Femur (tissue), 1 donor: ENCODE data around the gene PGAP2.
"Not testable (repeated sequence)": the region's sequence is repeated elsewhere in the genome, so short reads cannot be mapped to it uniquely, and the experiment has no call there.

Experiments used
- DNase-seq: peaks from one replicate; pipeline ENCODE4 v3.0.0-alpha.2; 2017

PGAP2 gene

DNA sequence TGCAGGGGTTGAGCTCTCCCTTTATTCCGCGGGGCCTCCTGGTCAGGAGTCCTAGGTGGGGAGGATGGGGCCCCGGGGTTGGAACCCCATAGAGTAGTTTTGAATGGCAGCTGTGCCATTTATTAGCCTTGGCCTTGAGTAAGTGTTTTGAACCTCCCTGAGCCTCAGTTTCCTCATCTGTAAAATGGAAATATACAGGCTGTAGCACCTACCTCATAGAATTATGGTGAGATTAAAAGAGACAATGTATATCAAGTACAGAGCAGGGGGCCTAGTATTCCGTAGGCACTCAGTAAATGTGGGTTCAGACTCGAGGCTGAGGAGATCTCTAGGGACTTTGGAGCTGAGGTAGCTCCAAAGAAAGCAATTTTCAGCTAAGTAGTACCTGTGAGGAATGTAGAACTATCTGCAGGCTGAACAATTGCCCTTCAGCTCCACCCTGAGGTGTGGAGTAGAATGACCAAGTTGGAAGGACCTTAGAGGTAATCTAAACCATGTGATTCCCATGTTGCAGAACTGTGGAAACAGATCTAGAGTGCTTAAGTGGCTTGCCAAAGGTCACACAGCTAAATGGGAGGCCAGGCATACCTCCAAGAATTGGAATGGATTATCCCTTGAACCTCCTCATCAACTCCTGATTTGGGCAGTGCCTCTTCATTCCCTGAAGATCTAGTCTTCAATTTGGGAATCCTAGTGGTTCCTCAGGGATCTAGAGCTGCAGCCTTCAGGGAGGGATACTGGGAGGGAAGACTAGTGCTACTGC is 682 bp downstream of the PGAP2 start:
- DNase-seq = no peak

DNA sequence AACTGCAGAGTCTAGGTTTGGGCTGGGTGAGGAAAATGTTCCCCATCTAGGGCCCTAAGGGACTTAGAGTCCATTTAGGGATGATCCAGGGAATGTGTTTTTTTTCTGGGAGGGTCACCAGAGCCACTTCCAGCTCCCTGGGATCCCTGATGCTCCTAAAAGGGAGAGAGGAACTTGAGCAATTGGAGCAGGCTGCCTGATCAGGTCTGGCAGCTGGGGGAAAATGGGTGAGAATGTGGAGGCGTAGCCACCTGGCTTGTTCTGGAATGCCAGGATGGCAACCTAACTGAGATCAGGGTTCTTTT is 1.2 kb downstream of the PGAP2 start:
- DNase-seq = no peak

DNA sequence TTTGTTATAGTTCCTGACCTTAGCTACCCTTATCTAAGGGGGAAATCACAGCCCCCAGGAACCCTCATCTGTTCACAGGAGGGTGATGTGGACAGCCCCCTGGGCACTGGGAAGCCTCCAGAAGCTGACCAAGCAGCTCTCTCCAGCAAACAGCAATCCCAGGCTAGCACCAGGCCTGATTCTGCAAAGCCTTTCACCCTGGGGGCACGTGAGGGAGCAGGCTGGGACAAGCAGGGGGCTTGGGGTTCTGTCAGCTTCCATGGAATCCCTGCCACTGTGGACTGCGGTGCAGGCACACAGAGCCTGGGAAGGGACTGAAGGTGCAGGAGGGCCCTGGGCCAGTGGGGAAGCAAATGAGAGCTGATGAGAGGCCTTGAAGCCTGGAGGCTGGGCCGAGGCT is 2.1 kb downstream of the PGAP2 start:
- DNase-seq = no peak

DNA sequence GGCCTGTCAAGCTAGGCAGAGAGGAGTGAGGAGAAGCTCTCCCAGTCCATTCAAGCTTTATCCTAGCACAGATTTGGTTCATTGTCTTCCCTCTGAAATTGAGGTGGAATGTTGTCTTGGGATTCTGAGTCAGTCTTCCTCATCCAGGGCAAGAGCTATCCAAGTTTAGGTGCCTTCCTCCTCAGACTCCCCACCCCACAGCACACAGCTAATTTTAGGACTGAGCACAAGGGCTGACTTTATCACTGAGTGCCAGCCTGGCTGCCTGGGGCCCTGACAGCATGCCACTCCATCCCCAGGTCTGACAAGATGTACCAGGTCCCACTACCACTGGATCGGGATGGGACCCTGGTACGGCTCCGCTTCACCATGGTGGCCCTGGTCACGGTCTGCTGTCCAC is 2.6 kb downstream of the PGAP2 start:
- DNase-seq = no peak

DNA sequence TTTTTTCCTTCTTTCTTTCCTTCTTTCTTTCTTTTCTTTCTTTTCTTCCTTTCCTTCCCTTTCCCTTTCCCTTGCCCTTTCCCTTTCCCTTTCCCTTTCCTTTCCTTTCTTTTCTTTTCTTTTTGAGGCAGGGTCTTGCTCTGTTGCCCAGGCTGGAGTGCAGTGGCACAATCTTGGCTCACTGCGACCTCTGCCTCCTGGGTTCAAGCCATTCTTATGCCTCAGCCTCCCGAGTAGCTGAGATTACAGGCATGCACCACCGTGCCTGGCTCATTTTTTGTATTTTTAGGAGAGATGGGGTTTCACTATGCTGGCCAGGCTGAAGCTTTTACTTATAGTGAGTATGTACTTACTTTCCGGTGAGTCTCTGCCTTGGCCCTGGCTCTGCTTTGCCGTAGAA is 6.5 kb downstream of the PGAP2 start:
- not testable (repeated sequence) for DNase-seq

DNA sequence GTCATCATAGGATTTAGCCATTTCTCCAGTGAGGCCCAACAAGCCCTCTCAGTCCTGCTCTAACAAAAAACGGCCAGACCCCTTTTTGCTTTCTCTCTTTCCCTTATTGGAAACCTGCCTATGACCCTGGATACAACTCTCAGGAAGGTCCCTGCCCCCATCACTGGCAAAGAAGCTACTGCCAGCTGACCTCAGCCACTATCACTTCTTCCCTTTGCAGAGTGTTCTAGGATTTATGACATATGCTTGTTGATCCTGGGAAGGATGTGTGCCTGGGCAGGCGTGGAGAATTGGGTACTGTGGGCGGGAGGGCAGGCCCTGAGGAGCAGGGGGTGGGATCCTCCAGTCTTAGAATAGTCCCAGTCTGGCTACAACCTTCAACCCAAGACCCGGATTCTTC is 7.5 kb downstream of the PGAP2 start:
- no peak for DNase-seq

DNA sequence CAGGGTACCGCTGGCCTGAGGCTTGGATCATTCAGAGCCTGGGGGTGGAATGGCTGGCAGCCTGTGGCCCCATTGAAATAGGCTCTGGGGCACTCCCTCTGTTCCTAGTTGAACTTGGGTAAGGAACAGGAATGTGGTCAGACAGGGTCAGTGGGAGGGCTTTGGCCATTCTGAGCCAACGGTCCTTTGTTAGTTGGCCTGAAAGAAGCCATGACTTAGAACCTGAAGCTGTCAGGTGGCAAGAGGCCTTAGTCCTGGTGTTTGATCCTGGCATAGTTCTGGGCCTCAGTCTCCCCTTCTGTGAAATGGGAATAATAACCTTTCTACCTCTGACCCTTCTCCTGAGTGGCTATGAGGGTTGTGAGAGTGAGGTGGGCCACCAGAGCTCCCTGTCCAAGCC is 8.3 kb downstream of the PGAP2 start:
- no peak for DNase-seq

DNA sequence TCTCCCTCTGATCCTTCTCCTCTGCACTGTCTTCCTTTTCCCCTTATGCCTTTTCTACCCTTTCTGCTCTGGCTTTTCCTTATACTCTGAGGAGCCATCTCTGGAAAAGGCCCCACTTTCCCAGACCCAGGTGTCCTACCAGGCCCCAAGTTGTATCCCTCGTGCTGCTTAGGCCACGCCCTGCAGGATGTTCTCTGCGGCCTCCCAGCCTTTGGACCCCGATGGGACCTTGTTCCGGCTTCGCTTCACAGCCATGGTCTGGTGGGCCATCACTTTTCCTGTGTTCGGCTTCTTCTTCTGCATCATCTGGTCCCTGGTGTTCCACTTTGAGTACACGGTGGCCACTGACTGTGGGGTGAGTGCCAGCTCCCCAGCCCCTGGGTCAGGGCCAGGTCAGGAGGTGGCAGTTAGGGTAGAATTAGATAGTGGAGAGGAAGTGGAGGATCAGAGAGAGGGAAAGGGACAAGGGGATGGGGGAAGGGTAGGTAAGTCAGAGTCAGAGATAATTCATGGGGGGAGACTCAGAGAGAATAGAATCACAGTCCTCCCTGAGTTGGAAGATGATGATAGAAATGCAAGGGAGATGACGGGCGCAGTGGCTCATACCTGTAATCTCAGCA is 8.9 kb downstream of the PGAP2 start:
- no peak for DNase-seq

DNA sequence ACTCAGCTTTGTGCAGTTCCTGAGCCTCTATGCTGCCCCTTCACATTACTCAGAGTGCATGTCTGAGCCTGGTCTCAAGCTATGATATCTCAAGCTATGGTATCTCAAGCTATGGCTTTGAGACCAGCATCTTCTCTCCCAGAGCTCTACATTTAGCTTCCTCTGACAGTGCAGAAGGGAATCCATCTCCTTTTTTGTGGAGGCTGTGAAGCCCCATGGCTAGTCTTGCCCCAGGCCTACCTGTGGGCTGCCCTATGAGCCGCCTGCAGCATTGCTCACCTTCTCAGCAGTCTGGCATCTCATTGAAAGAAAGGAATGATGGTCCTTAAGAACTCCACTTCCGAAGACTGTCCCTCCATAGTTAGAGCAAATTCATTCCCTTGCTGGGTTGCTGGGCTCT is 12.6 kb downstream of the PGAP2 start:
- no peak for DNase-seq

DNA sequence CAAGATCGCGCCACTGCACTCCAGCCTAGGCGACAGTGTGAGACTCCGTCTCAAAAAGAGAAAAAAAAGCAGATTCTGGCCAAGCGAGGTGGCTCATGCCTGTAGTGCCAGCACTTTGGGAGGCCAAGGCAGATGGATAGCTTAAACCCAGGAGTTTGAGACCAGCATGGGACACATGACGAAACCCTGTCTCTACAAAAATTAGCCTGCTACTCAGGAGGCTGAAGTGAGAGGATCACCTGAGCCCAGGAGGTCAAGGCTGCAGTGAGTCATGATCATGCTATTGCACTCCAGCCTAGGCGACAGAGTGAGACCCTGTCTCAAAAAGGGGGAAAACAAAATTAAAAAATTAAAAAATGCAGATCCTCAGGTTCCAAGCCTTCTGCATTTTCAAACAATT is 14.0 kb downstream of the PGAP2 start:
- no peak for DNase-seq

DNA sequence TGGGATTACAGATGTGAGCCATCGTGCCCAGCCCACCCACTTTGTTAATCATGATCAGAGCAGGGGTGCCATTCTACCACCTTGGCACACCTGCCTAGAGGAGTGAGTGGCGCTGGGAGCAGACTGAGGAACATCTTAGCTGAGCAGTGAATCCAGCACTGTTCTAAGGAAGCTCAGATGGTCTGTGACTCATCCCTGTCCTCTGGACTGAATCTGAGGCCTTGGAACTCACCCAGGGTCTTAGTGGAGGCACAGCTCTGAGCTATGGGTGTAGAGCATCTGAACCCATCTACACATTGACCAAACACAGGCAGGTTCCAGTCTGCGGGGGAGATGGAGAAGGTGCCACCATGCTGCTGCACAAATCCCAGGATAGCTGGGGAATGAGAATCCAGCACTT is 14.9 kb downstream of the PGAP2 start:
- DNase-seq = no peak

DNA sequence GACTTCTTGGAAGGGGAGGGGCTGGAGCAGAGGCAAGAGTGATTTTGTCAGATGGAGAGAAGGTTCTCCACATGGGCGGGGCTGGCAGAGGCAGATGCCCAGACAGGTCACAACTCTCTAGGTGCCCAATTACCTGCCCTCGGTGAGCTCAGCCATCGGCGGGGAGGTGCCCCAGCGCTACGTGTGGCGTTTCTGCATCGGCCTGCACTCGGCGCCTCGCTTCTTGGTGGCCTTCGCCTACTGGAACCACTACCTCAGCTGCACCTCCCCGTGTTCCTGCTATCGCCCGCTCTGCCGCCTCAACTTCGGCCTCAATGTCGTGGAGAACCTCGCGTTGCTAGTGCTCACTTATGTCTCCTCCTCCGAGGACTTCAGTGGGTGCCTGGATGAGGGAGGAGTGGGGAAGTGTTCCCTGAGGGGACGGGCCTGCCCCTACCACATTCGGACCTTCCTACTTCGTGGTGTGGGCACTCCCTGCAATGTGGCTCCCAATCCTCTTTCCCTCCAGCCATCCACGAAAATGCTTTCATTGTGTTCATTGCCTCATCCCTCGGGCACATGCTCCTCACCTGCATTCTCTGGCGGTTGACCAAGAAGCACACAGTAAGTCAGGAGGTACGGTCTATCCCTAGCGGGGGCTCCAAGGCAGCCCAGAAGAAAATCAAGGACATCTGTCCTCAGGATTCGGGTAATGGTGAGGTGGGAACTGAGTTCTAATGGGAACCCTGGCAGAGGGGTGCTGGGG is 15.6 kb downstream of the PGAP2 start:
- DNase-seq = no peak

DNA sequence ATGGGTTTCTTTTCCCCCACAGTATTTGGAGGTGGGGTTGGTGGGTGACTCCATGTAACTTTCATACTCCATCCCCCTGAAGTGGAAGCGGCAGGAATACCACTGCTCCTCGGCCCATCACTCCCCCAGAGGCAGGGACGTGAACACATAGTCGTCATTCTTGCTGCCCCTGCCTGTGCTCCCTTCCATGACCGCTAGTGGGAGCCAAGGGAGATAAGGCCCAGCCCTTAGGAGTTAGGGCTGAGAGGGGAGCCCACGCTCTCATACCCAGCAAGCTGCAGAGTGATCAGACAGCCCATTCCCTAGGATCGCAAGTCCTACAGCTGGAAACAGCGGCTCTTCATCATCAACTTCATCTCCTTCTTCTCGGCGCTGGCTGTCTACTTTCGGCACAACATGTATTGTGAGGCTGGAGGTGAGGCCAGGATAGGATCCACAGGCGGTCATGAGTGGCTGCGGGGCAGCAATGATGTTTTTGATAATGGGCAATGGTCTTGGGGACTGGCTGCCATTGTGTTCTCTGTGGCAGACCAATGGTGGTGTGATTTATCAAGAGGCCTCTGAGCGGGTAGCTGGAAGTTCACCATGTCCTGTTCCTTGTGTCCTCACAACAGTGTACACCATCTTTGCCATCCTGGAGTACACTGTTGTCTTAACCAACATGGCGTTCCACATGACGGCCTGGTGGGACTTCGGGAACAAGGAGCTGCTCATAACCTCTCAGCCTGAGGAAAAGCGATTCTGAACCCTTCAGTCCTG is 16.5 kb downstream of the PGAP2 start:
- peak; percentile 42 for DNase-seq

DNA sequence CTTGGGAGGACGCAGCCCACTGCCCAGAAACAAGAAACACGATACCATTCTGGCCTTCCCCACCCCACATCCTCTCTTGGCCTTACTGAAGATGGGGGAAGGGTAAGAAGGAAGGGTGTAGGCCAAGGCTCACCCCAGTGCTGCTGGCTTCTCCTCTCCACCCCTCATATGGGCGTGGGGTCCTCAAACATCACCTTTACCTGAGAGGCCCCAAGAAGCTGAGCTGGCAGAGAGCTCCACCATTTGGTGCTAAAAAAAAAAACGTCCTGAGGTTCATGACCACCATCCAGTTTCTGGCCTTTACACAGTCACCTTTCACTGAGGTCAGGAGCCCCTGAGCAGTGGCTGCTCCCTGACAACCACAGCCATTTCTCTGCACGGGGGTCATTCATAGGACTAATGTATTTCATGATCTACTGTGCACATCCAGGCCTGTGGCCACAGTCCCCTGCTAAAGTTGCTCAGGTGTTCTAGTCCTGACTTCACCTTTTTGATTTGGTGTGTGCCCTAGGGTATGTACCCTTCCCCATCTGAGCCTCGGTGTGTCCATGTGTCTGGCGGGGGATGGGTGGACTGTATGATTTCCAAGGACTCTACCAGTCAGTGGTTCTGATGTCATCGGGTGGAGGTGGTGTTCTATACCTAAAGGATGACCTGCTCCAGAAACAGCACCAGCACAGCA is 17.3 kb downstream of the PGAP2 start:
- DNase-seq = no peak

DNA sequence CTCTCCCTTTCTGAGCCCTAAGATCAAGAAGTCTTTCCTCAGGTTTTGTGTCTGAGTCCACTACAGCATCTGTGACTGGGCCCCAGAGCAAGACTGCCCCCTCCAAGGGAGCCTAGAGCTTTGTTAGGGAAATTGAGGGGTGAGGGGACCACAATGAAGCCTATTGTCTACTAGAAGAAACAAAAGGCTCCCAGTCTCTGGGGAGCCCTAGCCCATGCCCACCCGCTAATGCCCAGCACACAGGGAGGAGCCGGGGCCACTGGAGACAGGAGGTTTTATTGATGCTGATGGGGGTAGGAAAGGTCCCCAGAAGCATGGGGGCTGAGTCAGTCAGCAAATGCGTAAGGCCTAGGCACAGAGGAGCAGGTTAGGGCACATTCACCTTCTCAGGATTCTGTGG is 18.4 kb downstream of the PGAP2 start:
- no peak for DNase-seq

DNA sequence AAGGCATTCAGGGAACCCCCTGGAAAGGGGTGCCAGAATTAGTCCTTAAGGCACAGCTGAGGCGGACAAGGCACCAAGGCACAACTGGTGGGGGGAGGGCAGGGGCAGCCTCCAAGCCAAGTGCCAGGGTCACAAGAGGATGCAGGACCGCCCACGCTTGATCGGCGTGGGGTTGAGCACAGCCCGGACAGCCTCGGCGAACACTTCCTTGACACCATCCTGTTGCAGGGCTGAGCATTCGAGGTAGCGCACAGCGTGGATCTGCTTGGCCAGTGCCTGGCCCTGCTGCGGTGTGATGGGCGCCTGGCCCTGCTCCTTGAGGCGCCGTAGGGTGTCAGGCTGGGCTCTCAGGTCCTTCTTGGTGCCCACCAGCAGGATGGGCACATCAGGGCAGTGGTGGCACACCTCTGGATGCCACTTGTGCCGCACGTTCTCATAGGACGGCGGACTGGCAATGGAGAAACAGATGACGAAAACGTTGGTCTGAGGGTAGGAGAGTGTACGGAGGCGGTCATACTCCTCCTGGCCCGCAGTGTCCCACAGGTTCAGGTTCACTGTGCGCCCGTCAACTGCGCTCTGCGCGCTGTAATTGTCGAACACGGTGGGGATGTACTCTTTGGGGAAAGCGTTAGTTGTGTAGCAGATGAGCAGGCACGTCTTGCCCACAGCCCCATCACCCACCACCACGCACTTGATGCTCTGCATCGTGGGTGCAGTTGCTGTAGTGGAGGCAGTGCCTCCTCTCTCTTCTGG is 19.2 kb downstream of the PGAP2 start:
- no peak for DNase-seq

DNA sequence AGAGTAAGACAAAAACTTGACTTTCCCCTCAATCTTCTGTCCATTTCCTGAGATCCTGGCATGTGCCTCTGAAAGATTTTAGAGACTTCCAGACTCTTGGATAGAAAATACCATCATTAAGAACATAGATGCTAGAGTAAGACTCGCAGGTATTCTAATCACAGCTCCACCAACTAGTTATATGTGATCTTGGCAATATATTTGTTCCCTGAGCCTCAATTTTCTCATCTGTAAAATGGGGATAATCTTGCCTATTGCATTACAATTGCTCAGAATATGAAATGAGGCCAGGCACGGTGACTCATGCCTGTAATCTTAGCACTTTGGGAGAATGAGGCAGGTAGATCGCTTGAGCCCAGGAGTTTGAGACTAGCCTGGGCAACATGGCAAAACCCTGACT is 21.7 kb downstream of the PGAP2 start:
- DNase-seq = no peak

DNA sequence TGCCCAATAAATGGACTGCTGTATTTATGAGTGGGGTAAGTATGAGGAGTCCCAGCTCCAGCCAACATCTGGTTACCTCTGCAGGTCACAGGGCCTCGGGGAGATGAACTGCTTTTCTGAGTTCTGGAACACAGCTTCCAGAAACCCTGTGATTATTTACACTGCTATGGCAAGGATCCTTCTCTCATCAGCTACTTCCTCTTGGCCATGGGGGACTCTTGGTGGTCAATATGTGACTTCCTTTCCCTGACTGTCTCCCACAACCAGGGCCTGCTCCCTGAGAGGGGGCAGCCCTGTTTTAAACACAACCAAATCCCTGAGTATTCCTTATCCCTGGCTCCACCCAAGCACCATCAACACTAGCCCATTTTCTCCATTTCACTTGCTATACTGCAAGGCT is 22.4 kb downstream of the PGAP2 start:
- DNase-seq = no peak

DNA sequence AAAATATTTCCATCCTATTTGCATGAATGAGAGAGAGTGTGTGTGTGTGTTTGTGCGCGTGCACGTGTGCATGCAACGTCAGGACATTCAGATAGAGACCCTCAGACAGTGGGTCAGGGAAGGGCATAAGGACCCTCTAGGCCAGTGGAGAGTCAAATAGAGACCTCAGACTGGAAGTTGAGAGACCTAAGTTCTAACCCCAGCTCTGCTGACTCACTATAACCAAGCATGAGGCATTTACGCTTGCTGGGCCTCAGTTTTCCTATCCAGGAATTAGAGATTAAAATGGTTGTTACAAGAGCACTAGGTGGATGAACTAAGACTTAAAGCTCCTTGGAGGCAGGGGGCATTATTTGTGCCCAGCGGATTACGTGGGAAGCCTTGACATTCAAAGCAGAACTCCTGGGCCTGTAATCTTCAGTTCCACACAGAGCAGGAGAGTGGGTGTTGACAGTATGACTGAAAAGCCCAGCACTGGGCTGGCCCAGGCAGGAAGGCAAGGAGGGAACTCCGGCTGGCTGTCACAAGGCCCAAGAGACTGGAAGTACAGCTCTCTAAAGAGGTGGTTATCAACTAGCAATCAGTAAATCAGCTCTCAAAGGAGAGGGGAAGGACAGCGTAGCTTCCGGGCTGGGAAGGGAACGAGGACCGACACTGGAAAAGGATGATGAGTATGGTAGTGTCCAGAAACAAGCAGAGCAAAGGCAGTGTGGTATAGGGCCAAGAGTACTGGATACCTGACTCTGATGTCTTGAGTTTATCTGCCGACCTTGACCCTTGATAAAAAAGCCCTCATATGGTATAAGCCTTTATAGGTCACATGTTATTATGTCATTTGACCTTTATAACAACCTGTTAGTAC is 23.2 kb downstream of the PGAP2 start:
- no peak for DNase-seq

DNA sequence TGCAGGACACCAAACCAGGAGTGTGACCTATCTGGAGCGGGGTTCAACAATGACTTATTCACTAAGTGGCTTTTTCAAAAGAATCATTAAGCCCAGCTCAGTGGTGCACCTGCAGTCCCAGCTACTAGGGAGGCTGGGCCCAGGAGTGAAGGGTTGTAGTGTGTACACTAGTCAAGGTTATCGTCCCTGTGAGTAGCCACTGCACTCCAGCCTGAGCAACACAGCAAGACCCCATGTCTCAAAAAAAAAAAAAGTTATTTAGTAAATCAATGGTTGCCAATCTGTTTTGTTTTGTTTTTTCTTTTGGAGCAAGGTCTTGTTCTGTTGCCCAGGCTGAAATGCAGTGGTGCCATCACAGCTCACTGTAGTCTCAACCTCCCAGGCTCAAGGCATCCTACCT is 24.5 kb downstream of the PGAP2 start:
- no peak for DNase-seq

DNA sequence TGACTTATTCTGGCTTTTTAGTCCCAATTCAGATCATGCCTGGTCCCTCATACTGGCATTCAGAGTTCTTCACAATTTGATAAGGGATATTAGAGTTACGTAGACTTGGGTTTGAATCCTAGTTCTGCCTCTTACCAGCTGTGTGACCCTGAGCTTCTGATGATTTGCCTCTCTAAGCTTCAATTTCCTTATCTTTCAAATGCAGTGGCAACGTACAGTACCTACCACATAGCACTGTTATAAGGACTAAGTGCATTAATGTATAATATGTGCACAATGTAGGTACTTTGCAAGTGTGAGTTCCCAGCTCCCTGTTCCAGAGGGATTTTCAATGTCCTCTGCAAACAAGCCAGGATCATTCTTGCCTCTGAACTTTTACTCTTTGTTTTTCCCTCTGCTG is 25.1 kb downstream of the PGAP2 start:
- DNase-seq = no peak

DNA sequence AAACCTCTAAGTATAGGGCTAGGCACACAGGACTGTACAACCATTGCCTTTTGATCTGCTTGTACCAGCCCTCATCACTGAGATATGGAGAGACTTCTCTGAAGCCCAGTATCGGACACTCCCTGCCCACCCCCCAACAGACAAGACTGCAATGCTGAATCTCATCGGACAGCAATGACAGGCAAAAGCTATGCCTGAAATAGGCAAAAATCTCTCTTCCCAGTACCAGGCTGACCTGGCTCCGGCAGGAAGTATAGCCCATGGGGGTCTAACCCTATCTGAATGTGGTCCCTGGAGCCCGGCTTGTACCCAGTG is 25.9 kb downstream of the PGAP2 start:
- DNase-seq = no peak
